Activated B cell treated with CpG ODN at 0.5 μM for 24 hours (primary cell): ENCODE data around the gene GADD45G. TPM values are rescaled to one million over a fixed set of nuclear protein-coding genes. Genes with fewer than 3 reads are reported as not detected.

Source experiments
- ATAC-seq: fragments of 200-7000 bp; cut with Tn5 transposase; one replicate; pipeline ENCODE4 v1.10.0; 2021; ENCODE audit warnings: low read depth, mild to moderate bottlenecking, moderate library complexity
- CTCF ChIA-PET: fragments of 350-600 bp; sonication (Branson Sonifier 250); formaldehyde crosslinking; loops from one replicate; lab custom pipeline; 2021; ENCODE audit warnings: antibody characterized with exemption; lab: Charles Lee
- POLR2A ChIA-PET: fragments of 350-600 bp; sonication (Branson Sonifier 250); formaldehyde crosslinking; loops from one replicate; lab custom pipeline; 2021; ENCODE audit warnings: antibody characterized with exemption; lab: Charles Lee
- DNase-seq: peaks from one replicate; pipeline ENCODE4 v3.0.0; 2022
- H3K27ac Mint-ChIP-seq: one replicate; pipeline ENCODE4 v1.8.0; 2020; ENCODE audit warnings: mixed read lengths
- H3K27me3 Mint-ChIP-seq: one replicate; pipeline ENCODE4 v1.8.0; 2021; ENCODE audit warnings: mixed read lengths
- H3K36me3 Mint-ChIP-seq: one replicate; pipeline ENCODE4 v1.8.0; 2021; ENCODE audit warnings: low read depth, mixed read lengths
- H3K4me1 Mint-ChIP-seq: one replicate; pipeline ENCODE4 v1.8.0; 2021; ENCODE audit warnings: mixed read lengths
- H3K4me3 Mint-ChIP-seq: one replicate; pipeline ENCODE4 v1.8.0; 2020; ENCODE audit warnings: mild to moderate bottlenecking, mixed read lengths
- H3K9me3 Mint-ChIP-seq: one replicate; pipeline ENCODE4 v1.8.0; 2020; ENCODE audit warnings: mixed read lengths
- CTCF ChIP-seq: fragments of 200-600 bp; IDR thresholded peaks from one replicate; pipeline ENCODE4 v1.8.0; 2022; ENCODE audit warnings: antibody characterized with exemption, mild to moderate bottlenecking
- intact Hi-C: fragments of 100-400 bp; cut with micrococcal nuclease; formaldehyde crosslinking; loops from one replicate; pipeline ENCODE4 v1.15.1; 2024
- total RNA-seq: library from RNA; stranded (reverse); gene quantifications from 2 replicates; pipeline ENCODE4 v1.2.3, GENCODE V29; 2022

GADD45G gene
- total RNA-seq, 1 donor from 2014 or later, result 7.6 TPM

- intact Hi-C loops, result no loop called here
- no peak for TF ChIP-seq CTCF
- POLR2A ChIA-PET, result no interaction called here
- Mint-ChIP-seq H3K4me1 (no peaks in the 10 kb centered on the region), H3K36me3 (peaks cover 3% of the 10 kb centered on the region), H3K27ac (no peak overlapping the region), H3K4me3 (no peak overlapping the region), H3K9me3 (peaks cover 7% of the 10 kb centered on the region), H3K27me3 (peaks cover 8% of the 10 kb centered on the region)
- ATAC-seq (no peak), DNase-seq (no peak)
- CTCF ChIA-PET, result no interaction called here
Observed at GRCh38 chr9:89649039-89649691, 44.4 kb downstream of the GADD45G start.

GRCh38 chr9:89654025-89654662 lies 49.3 kb downstream of the GADD45G start:
- Mint-ChIP-seq H3K27me3 (no peaks in the 10 kb centered on the region), H3K9me3 (no peaks in the 10 kb centered on the region), H3K36me3 (no peaks in the 10 kb centered on the region), H3K4me3 (no peak overlapping the region), H3K27ac (no peak overlapping the region), H3K4me1 (peaks cover 10% of the 10 kb centered on the region)
- ChIA-PET POLR2A (no interaction called here), CTCF (no interaction called here)
- ATAC-seq, result no peak
- intact Hi-C loops, result no loop called here
- DNase-seq, result no peak
- no peak for TF ChIP-seq CTCF

- Mint-ChIP-seq H3K27ac (no peak overlapping the region), H3K36me3 (no peaks in the 10 kb centered on the region), H3K4me3 (no peak overlapping the region), H3K27me3 (peaks cover 2% of the 10 kb centered on the region), H3K4me1 (peaks cover 13% of the 10 kb centered on the region), H3K9me3 (no peaks in the 10 kb centered on the region)
- ChIA-PET CTCF (no interaction called here), POLR2A (no interaction called here)
- DNase-seq, result no peak
- intact Hi-C loops, result no loop called here
- no peak for TF ChIP-seq CTCF
- no peak for ATAC-seq
Observed at GRCh38 chr9:89655056-89655989, 50.5 kb downstream of the GADD45G start.

Other genes with a start within 250 kb of the GADD45G start
- gene SEMA4D, start 106.9 kb upstream of the GADD45G start, total RNA-seq, result 68.0 and 79.7 TPM in 2 replicates